Uterus (tissue), 4 donors: ENCODE data around the gene COA1. TPM values are rescaled to one million over a fixed set of nuclear protein-coding genes. Genes with fewer than 3 reads are reported as not detected.

ENCODE experiments used
- DNase-seq, 2 donors: peaks; one replicate each; pipeline ENCODE4 v3.0.0-alpha.2; 2019 to 2020
- H3K27ac ChIP-seq, 2 donors: fragments of 200-600 bp; sonication (generic); 1 replicate in 1 of 2; 2 replicates in 1 of 2; pipeline ENCODE4 v1.5.1; 2016 to 2018
- H3K27me3 ChIP-seq, 2 donors: fragments of 200-600 bp; sonication (generic); one replicate each; pipeline ENCODE4 v1.5.1; 2018 to 2019; ENCODE audit warnings: control low read depth in 1 of 2
- H3K36me3 ChIP-seq, 2 donors: fragments of 200-600 bp; sonication (generic); one replicate each; pipeline ENCODE4 v1.5.1; 2019; ENCODE audit warnings: control low read depth in 1 of 2
- H3K4me1 ChIP-seq, 2 donors: fragments of 200-600 bp; sonication (generic); one replicate each; pipeline ENCODE4 v1.5.1; 2018 to 2019; ENCODE audit warnings: control low read depth in 1 of 2
- H3K4me3 ChIP-seq, 2 donors: fragments of 200-600 bp; sonication (generic); 1 replicate in 1 of 2; 2 replicates in 1 of 2; pipeline ENCODE4 v1.5.1; 2018 to 2019; ENCODE audit warnings: mild to moderate bottlenecking in 1 of 2
- H3K9me3 ChIP-seq, 2 donors: fragments of 200-600 bp; sonication (generic); one replicate each; pipeline ENCODE4 v1.5.1; 2019; ENCODE audit warnings: control low read depth in 1 of 2
- POLR2A ChIP-seq, 2 donors: fragments of 450-650 bp; IDR thresholded peaks; one replicate each; pipeline ENCODE4 v1.6.1; 2016; ENCODE audit warnings: antibody characterized with exemption in 2 of 2, mild to moderate bottlenecking in 1 of 2, moderate library complexity in 1 of 2
- intact Hi-C: fragments of 100-400 bp; cut with DNase I; formaldehyde crosslinking; loops from one replicate; pipeline ENCODE4 v1.15.1; 2023; ENCODE audit warnings: low total_unique reads
- total RNA-seq, 4 donors: library from RNA; depleted of rRNA in 3 of 4; stranded (reverse); fragments of >200 nt in 3 of 4; gene quantifications; one replicate each; pipeline versions ENCODE4 v1.1.0 to v1.2.4, GENCODE V29; 2014 to 2023
- TF ChIP-seq, protein P1 (sequence below), 4 experiments: fragments of 200-600 bp in 2 of 4; fragments of 450-650 bp in 2 of 4; sonication (generic) in 2 of 4; IDR thresholded peaks; one replicate each; pipeline ENCODE4 v1.5.1; 2016 to 2019; ENCODE audit warnings: antibody characterized with exemption in 4 of 4, mild to moderate bottlenecking in 2 of 4, moderate library complexity in 1 of 4
- donor health status: DM: yes; HTN: yes; CAD: no.

The COA1 gene
- total RNA-seq, 4 donors from 2014 or later, result 30.0 to 83.6 (median 76.6) TPM

DNA sequence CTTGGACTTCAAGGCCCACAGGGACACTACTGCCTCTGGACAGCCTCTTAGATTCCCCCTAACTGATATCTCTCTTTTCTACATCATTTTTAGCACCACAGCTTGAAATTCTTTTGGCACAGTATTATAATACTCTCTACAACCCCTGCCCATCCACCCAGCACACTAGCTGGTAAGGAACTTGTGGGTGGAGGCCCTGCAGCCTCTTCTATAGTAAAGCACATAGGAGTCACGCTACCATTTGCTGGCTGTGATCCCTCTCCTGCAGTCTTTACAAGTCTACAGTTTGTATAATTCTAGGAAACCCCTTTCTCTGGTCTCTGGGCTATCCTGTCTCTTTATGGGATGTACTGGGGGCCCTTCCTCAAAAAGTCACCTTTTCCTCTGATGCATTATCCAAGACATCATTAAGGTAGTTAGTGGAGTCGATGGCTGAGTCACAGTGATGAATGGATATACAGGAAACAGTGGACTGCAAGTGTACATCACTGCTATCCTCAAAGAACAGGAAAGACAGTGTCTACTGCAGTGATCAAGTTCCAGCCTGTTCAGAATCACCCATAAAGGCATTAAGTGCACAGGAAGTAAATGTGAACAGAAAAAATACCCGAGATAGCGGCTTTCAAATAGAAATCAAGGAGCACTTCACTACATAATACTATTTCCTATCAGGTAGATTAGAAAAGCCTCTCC, 92.1 kb downstream of the COA1 start:
- H3K4me1 ChIP-seq, result no peaks in the 10 kb centered on the region
- no peaks in the 10 kb centered on the region for H3K27me3 ChIP-seq
- DNase-seq, result no peak
- TF ChIP-seq, protein P1, sequence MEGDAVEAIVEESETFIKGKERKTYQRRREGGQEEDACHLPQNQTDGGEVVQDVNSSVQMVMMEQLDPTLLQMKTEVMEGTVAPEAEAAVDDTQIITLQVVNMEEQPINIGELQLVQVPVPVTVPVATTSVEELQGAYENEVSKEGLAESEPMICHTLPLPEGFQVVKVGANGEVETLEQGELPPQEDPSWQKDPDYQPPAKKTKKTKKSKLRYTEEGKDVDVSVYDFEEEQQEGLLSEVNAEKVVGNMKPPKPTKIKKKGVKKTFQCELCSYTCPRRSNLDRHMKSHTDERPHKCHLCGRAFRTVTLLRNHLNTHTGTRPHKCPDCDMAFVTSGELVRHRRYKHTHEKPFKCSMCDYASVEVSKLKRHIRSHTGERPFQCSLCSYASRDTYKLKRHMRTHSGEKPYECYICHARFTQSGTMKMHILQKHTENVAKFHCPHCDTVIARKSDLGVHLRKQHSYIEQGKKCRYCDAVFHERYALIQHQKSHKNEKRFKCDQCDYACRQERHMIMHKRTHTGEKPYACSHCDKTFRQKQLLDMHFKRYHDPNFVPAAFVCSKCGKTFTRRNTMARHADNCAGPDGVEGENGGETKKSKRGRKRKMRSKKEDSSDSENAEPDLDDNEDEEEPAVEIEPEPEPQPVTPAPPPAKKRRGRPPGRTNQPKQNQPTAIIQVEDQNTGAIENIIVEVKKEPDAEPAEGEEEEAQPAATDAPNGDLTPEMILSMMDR (IDR thresholded peaks at IDR 0.05), result no peak
- no peak for TF ChIP-seq POLR2A (IDR thresholded peaks at IDR 0.05)
- H3K4me3 ChIP-seq, result no peak overlapping the region
- H3K27ac ChIP-seq, result no peak overlapping the region
- no peaks in the 10 kb centered on the region for H3K36me3 ChIP-seq
- no peaks in the 10 kb centered on the region for H3K9me3 ChIP-seq
- intact Hi-C loops, result no loop called here

DNA sequence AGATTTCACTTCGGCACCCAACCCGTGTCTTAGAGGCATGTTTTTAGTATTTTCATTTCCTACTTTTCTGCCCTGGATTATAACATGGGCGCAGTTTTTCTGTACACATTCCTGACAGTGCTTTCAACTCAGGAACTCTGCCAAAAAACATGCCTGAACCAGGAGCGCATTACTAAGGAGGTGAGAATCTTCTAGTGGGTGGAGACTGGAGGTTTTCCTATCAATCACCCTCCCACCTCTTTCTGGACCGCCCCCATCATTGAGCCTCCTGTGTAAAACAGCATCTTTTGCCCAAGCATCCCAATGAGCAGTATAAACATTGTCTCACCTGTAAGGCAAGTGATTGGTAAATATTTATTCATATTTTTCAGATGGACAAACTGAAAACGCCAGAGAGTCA, 93.2 kb downstream of the COA1 start:
- DNase-seq, result no peak
- Histone ChIP-seq H3K4me3 (no peak overlapping the region), H3K9me3 (no peaks in the 10 kb centered on the region), H3K27ac (no peak overlapping the region), H3K4me1 (no peaks in the 10 kb centered on the region), H3K36me3 (no peaks in the 10 kb centered on the region), H3K27me3 (no peaks in the 10 kb centered on the region)
- TF ChIP-seq POLR2A (IDR thresholded peaks at IDR 0.05), result no peak
- TF ChIP-seq, protein P1 (IDR thresholded peaks at IDR 0.05), result no peak
- intact Hi-C loops, result no loop called here

DNA sequence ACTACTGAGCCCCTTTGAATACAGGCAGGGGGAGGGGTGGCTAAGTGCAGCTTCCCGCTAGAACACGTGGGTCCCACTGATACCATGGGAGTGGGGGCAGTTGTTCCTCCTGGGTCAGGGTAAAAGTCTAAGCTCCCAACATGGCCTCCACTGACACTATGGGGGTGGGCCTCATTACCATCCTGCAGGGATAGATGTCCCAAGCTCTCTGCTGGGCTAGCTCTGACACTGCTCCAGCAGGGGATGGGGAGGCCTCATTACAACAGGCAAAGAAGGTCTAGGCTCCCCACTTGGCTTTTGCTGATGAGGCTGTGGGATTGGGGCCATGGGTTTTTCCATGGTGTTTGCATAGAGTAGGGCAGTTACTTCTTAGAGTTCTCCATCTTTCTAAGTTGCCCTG, 94.9 kb downstream of the COA1 start:
- TF ChIP-seq POLR2A (IDR thresholded peaks at IDR 0.05), result no peak
- TF ChIP-seq, protein P1 (IDR thresholded peaks at IDR 0.05), result no peak
- intact Hi-C loops, result no loop called here
- no peak for DNase-seq
- no peak overlapping the region for H3K4me3 ChIP-seq
- no peak overlapping the region for H3K27ac ChIP-seq
- no peaks in the 10 kb centered on the region for H3K27me3 ChIP-seq
- H3K9me3 ChIP-seq, result no peaks in the 10 kb centered on the region
- H3K4me1 ChIP-seq, result no peaks in the 10 kb centered on the region
- no peaks in the 10 kb centered on the region for H3K36me3 ChIP-seq

DNA sequence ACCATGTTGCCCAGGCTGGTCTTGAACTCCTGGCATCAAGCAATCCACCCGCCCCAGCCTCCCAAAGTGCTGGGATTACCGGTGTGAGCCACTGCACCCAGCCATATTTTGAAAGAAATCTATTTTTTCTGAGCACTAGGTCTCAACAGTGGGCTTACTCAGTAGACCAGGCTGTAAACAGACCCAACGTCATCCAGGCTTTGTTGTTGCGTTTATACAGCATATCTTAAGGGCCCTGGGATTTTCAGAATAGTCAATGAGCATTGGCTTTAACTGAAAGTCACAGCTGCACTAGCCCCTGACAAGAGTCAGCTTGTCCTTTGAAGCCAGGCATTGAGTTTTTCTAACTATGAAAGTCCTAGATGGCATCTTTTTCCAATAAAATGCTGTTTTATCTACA, 96.6 kb downstream of the COA1 start:
- no peak for DNase-seq
- no peaks in the 10 kb centered on the region for H3K4me1 ChIP-seq
- H3K9me3 ChIP-seq, result no peaks in the 10 kb centered on the region
- H3K36me3 ChIP-seq, result no peaks in the 10 kb centered on the region
- intact Hi-C loops, result no loop called here
- H3K4me3 ChIP-seq, result no peak overlapping the region
- H3K27me3 ChIP-seq, result no peaks in the 10 kb centered on the region
- H3K27ac ChIP-seq, result no peak overlapping the region
- TF ChIP-seq POLR2A (IDR thresholded peaks at IDR 0.05), result no peak
- TF ChIP-seq, protein P1 (IDR thresholded peaks at IDR 0.05), result no peak

DNA sequence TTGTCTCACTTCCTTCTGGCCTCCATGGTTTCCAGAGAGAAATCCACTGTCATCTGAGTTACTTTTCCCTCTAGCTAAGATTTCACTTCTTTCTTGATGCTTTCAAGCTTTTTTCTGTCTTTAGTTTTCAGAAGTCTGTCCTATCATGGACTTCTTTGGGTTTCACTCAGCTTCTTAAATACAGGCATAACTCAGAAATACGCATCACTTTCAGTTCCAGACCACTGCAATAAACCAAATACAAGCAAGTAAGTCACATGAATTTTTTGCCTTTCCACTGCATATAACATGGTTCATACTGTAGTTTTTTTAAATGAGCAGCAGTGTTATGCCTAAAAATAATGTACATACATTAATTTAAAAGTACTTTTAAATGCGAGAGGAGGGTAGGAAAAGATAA, 97.8 kb downstream of the COA1 start:
- intact Hi-C loops, result no loop called here
- H3K27me3 ChIP-seq, result no peaks in the 10 kb centered on the region
- no peaks in the 10 kb centered on the region for H3K36me3 ChIP-seq
- no peaks in the 10 kb centered on the region for H3K9me3 ChIP-seq
- H3K27ac ChIP-seq, result no peak overlapping the region
- no peak for DNase-seq
- no peaks in the 10 kb centered on the region for H3K4me1 ChIP-seq
- TF ChIP-seq, protein P1 (IDR thresholded peaks at IDR 0.05), result no peak
- TF ChIP-seq POLR2A (IDR thresholded peaks at IDR 0.05), result no peak
- H3K4me3 ChIP-seq, result no peak overlapping the region
